Measurements from ENCODE around the gene SELENOI.
A peak's percentile ranks its signal among the peaks of the same experiment; 100 is the strongest.

GRCh38 chr2:26345545-26346453, at the start of gene SELENOI:
- TF ChIP-seq CTCF (IDR thresholded peaks at IDR 0.05) (peak in 1 of 6 experiments; percentile 4), POLR2A (IDR thresholded peaks at IDR 0.05) (peak in 3 of 4 donors; percentile 65 to 92 (median 79))

All from esophagus squamous epithelium (tissue), 4 donors.